ENCODE measurements around the gene IPMK. TPM values are rescaled to one million over a fixed set of nuclear protein-coding genes. Genes with fewer than 3 reads are reported as not detected.
A peak's percentile ranks its signal among the peaks of the same experiment; 100 is the strongest.

Gene IPMK
- total and polyA plus RNA-seq, 2 experiments from 2014 or later: 3.6 to 6.6 TPM

DNA sequence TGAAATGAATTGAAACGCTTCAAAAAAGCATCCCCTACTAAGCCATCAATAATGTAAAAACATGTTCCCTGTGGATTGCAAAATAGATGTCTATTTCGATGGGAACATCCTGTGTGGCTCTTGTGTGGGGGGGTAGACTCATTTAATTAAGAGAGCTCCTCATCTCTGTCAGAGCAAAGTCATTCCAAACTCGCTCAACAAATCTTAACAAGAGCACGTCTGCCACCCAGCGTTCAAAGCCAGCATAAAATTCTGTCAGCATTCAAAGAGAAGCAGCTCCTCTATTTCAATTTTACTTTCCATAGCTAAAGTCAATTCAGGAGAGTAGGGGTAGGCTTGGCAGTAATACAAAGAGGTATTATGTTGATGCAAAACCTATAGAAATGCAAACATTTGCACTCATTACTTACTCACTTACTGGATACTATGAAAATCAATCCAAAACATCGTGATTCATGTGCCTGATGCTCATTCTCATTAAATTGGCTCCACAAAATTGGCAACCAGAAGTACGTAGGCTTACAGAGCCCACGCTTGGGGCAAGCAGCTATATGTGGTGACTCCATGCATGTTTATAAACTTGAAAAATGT lies 114.9 kb downstream of the IPMK start:
- Histone ChIP-seq H3K4me1 (ENCODE audit: insufficient read depth) (peaks cover 16% of the 10 kb centered on the region), H3F3A (ENCODE audit: insufficient read depth) (peaks cover 8% of the 10 kb centered on the region), H3K36me3 (ENCODE audit: low read depth) (no peaks in the 10 kb centered on the region), H4K20me1 (ENCODE audit: insufficient read depth) (no peaks in the 10 kb centered on the region), H3K27me3 (replicated peaks; ENCODE audit: insufficient read depth) (peaks cover 48% of the 10 kb centered on the region), H2AFZ (no peak overlapping the region), H3K27ac (no peak overlapping the region), H3K4me3 (no peak overlapping the region), H3K9ac (no peak overlapping the region), H3K4me2 (ENCODE audit: unreplicated experiment) (no peak overlapping the region), H3K9me2 (ENCODE audit: insufficient read depth) (no peaks in the 10 kb centered on the region), H3K79me2 (ENCODE audit: insufficient read depth) (no peaks in the 10 kb centered on the region), H3K9me3 (ENCODE audit: low read depth) (no peaks in the 10 kb centered on the region)
- 14 to 15% methylated on average over 8 of the region's 8 CpGs for WGBS, 2 experiments (ENCODE audit: low coverage in 1 of 2, low lambda C conversion rate in 2 of 2, missing lambda C conversion rate in 2 of 2)
- in situ Hi-C loops (cut with MboI): no loop called here
- peak; percentile 74 for DNase-seq
- TF ChIP-seq EZH2 (IDR thresholded peaks at IDR 0.05; ENCODE audit: insufficient read depth, poor library complexity, severe bottlenecking) (no peak), EZH2phosphoT487 (IDR thresholded peaks at IDR 0.05; ENCODE audit: insufficient read depth, low read depth) (no peak)

DNA sequence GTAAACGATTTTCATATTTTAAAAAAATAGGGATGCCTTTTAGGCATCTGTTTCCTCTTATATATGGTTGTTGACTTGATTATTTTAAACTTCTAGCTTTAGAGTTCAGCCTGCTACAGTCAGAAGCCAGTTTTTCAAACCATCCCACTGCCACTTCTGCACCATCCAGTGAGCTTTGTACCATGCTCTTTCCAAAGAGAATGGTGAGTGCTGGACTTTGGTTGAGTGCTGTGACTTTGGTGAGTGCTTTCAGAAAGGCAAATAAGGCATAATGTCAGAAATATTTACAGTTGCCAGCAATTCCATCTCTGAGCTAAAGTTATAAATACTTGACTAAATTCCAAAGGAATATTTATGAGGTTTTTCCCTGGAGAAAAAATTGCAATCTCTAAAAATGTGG lies 117.4 kb downstream of the IPMK start:
- TF ChIP-seq EZH2 (IDR thresholded peaks at IDR 0.05; ENCODE audit: insufficient read depth, poor library complexity, severe bottlenecking) (no peak), EZH2phosphoT487 (IDR thresholded peaks at IDR 0.05; ENCODE audit: insufficient read depth, low read depth) (no peak)
- Histone ChIP-seq H3K4me1 (ENCODE audit: insufficient read depth) (0 out of 2 replicates have a peak, but pooled peaks cover 6% of the 10 kb centered on the region), H3K9ac (no peak overlapping the region), H4K20me1 (ENCODE audit: insufficient read depth) (no peaks in the 10 kb centered on the region), H3K27me3 (replicated peaks; ENCODE audit: insufficient read depth) (peaks cover 41% of the 10 kb centered on the region), H3K4me2 (ENCODE audit: unreplicated experiment) (no peak overlapping the region), H3K79me2 (ENCODE audit: insufficient read depth) (no peaks in the 10 kb centered on the region), H3K27ac (no peak overlapping the region), H3F3A (ENCODE audit: insufficient read depth) (no peaks in the 10 kb centered on the region), H3K9me2 (ENCODE audit: insufficient read depth) (no peaks in the 10 kb centered on the region), H3K9me3 (ENCODE audit: low read depth) (no peaks in the 10 kb centered on the region), H2AFZ (no peak overlapping the region), H3K36me3 (ENCODE audit: low read depth) (no peaks in the 10 kb centered on the region), H3K4me3 (no peak overlapping the region)
- in situ Hi-C loops (cut with MboI): no loop called here
- no peak for DNase-seq
- WGBS, 2 experiments (ENCODE audit: low coverage in 1 of 2, low lambda C conversion rate in 2 of 2, missing lambda C conversion rate in 2 of 2): 9 to 11% methylated on average over 1 of the region's 1 CpG

DNA sequence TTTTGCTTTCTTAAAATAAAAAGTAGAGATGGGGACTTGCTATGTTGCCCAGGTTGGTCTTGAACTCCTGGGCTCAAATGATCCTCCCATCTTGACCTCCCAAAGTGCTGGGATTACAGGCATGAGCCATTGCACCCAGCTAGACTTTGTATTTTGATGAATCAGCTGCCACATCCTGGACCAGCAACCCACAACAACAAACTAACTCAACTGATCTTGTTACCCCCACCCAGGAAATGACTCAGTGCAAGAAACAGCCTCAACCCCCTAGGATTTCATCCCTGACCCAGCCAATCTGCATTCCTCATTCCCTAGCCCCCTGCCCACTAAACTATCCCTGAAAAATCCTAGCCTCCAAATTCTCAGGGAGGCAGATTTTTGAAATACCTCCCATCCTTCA lies 123.8 kb downstream of the IPMK start:
- H3K9me2 ChIP-seq (ENCODE audit: insufficient read depth): no peaks in the 10 kb centered on the region
- no peaks in the 10 kb centered on the region for H3F3A ChIP-seq (ENCODE audit: insufficient read depth)
- H3K27me3 ChIP-seq (replicated peaks; ENCODE audit: insufficient read depth): peaks cover 10% of the 10 kb centered on the region
- no peak overlapping the region for H3K4me3 ChIP-seq
- no peaks in the 10 kb centered on the region for H3K4me1 ChIP-seq (ENCODE audit: insufficient read depth)
- no peaks in the 10 kb centered on the region for H3K36me3 ChIP-seq (ENCODE audit: low read depth)
- no peak for DNase-seq
- H3K4me2 ChIP-seq (ENCODE audit: unreplicated experiment): no peak overlapping the region
- no peak overlapping the region for H3K27ac ChIP-seq
- H4K20me1 ChIP-seq (ENCODE audit: insufficient read depth): no peaks in the 10 kb centered on the region
- no peak overlapping the region for H2AFZ ChIP-seq
- no peak overlapping the region for H3K9ac ChIP-seq
- in situ Hi-C loops (cut with MboI): no loop called here
- no peak for TF ChIP-seq EZH2phosphoT487 (IDR thresholded peaks at IDR 0.05; ENCODE audit: insufficient read depth, low read depth)
- TF ChIP-seq EZH2 (IDR thresholded peaks at IDR 0.05; ENCODE audit: insufficient read depth, poor library complexity, severe bottlenecking): no peak
- no peaks in the 10 kb centered on the region for H3K9me3 ChIP-seq (ENCODE audit: low read depth)
- no peaks in the 10 kb centered on the region for H3K79me2 ChIP-seq (ENCODE audit: insufficient read depth)

Other genes with a start within 250 kb of the IPMK start
- 9.0 and 40.4 TPM in 2 replicates for gene CISD1, start 1.3 kb upstream of the IPMK start, total RNA-seq (2014; rRNA removed; shearing (Covaris generic))
- 97.6 and 99.7 TPM in 2 replicates for gene CISD1, start 1.3 kb upstream of the IPMK start, polyA plus RNA-seq (2016; fragmentation: Nextera tagmentation; extraction: Ambion mirVana)
- gene UBE2D1, start 67.1 kb upstream of the IPMK start, total RNA-seq (2014; rRNA removed; shearing (Covaris generic)): 14.3 and 17.7 TPM in 2 replicates
- gene UBE2D1, start 67.1 kb upstream of the IPMK start, polyA plus RNA-seq (2016; fragmentation: Nextera tagmentation; extraction: Ambion mirVana): 31.9 and 33.4 TPM in 2 replicates
- 12.5 and 20.0 TPM in 2 replicates for gene TFAM, start 117.5 kb upstream of the IPMK start, total RNA-seq (2014; rRNA removed; shearing (Covaris generic))
- 17.8 and 20.6 TPM in 2 replicates for gene TFAM, start 117.5 kb upstream of the IPMK start, polyA plus RNA-seq (2016; fragmentation: Nextera tagmentation; extraction: Ambion mirVana)
- 80.5 and 86.8 TPM in 2 replicates for gene BICC1, start 245.0 kb upstream of the IPMK start, total RNA-seq (2014; rRNA removed; shearing (Covaris generic))
- 95.8 and 97.0 TPM in 2 replicates for gene BICC1, start 245.0 kb upstream of the IPMK start, polyA plus RNA-seq (2016; fragmentation: Nextera tagmentation; extraction: Ambion mirVana)